NCI-H510A (cell line): ENCODE results near the gene ZMIZ1.

Experiments used
- DNase-seq: peaks from one replicate; lab custom pipeline; 2025; lab: John Stamatoyannopoulos, UW

The ZMIZ1 gene

GRCh38 chr10:79099898-79100448 is 31.2 kb downstream of the ZMIZ1 start:
- no peak for DNase-seq

DNA sequence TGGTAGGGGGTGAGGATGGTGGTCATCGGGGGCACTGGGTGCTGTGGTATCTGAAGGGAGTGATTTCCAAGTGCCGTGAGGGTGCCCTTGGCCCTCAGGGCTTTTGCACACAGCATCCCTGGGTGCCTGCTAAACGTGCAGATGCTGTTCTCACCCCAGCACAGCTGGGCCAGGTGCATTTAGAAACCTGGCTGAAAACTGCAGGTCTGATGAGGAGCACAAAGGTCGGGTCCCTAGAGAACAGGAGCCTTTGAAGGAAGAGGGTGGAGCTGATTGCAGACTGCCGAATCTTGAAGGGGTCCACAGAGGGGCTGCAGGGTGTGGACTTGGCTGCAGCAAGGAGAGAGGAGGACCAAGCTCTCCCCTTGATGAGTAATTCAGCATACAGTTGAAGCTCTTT is 32.0 kb downstream of the ZMIZ1 start:
- no peak for DNase-seq

DNA sequence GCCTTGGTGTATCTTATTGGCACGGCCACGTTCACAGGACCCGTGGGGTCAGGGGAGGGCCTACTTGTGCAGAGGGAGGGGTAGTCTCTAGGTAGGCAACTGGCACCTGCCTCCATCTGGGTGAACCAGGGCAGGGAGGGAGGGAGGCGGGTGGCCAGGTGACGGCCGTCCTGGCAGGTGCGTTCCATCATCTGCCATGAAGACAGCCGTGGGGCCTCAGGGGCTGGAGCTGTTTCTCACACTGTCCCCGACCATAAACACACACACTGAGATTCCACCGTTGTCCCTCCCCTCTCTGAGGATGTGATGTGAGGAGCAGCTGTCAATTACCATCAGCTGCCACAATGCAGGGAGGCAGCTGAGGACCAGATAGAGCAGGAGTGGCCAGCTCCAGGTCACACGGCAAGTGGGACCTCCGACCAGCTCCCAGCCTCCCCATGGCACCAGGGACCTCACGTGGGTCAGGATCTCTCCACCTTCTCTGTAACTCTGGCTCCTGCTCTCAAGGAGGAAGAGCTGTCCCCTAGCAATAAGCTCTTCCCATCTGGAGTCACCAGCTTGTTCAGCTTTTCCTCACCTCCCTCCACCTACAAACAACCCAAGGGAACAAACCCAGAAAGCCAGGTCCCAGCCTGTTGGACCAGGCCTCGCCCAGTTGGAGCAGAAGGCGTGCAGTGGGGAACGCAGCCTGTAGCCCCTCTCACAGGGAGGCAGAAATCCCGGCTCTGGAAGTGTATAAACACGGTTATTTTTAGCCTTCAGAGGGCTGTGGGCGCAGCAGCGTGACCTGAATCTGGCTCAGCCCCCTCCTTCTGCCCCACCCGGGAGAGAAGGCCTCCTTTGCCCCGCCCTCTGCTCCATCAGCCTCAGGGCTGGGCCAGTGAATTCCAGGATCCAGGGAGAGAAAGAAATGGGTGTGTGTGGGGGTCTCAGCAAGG is 33.1 kb downstream of the ZMIZ1 start:
- peak; percentile 76 for DNase-seq

GRCh38 chr10:79102498-79102874 is 33.7 kb downstream of the ZMIZ1 start:
- DNase-seq: no peak

DNA sequence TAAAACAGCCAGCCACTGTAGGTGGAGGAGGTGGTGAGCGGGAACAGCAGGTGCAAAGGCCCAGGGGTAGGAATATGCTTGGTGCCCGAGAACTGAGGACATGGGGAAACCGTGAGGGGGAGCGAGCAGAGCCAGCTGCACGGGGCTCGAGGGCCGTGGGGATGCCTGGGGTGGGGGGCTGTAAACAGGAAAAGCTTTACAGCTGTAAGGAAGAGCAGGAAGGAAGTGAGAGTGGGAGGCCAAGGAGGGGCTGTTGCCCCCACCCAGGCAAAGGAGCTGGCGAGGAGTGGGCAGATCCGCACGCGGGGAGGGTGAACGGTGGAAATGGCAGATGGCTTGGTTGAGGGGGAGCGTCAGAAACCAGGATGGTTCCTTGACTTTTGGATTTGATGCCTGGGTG is 34.4 kb downstream of the ZMIZ1 start:
- DNase-seq: no peak

- DNase-seq: no peak
Measured at GRCh38 chr10:79103585-79103984, 34.8 kb downstream of the ZMIZ1 start.

GRCh38 chr10:79105150-79105739 is 36.5 kb downstream of the ZMIZ1 start:
- no peak for DNase-seq

- DNase-seq: no peak
Measured at GRCh38 chr10:79105818-79106217, 37.1 kb downstream of the ZMIZ1 start.

GRCh38 chr10:79106256-79107050 is 37.7 kb downstream of the ZMIZ1 start:
- no peak for DNase-seq

DNA sequence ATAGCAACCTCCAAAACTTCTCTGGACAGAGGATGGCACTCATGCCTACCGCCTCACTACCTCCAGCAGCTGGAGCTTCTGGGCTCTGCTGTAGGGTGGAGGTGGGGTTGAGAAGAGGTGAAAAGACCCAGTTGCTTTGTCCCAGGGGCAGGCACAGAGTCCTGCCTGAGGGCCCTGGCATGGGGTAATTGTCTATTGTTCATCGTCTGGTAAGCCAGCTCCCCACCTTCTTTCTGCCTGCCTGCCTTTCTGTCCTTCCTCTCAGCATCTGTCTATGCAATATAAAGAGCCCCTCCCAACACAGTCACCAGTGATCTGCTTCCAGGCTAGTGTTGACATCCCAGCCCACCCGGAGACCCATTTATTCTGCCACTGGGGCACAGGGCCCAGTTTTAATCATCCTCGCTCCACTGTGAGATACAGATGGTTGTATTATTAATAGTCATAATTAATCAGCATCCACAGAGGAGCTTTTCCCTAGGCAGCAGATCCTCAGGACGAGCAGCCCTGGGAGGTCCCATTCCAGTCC is 39.0 kb downstream of the ZMIZ1 start:
- DNase-seq: no peak

DNA sequence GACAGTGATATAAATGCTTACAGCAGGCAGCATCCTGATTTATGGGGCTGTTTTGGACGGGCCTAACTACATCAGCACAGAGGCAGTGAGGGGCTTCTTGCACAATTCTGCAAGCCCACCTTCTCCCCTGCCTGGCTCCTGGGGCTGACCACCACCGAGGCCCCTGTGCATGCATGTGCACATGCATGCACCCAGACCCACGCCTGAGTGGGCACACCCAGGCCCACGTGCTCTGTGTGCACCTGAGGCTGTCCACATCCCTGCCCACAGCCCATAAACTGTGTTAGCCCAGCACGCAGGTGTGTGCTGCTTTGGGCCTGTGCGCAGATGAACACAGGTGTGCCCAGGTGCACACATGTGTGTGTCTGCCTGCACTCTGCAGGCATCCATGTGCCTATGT is 40.0 kb downstream of the ZMIZ1 start:
- no peak for DNase-seq

DNA sequence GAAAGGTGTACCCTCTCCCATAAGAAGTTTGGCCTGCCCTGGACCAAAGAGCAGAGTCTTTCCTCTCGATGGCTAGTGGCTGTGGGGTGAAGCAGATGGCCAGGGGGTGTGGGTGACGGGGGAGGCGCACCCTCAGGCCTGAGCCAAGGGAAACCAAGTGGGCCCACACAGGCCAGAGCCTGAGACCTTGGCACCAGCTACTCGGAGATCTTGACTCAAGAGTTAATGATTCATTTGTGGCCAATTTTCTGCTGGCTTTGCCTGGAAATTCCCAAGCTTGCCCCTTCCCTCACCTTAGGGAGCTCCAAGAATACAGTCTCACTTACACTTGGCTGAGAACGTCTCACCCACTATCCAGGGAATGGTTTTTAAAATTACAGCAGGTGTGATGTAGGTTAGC is 42.7 kb downstream of the ZMIZ1 start:
- no peak for DNase-seq

DNA sequence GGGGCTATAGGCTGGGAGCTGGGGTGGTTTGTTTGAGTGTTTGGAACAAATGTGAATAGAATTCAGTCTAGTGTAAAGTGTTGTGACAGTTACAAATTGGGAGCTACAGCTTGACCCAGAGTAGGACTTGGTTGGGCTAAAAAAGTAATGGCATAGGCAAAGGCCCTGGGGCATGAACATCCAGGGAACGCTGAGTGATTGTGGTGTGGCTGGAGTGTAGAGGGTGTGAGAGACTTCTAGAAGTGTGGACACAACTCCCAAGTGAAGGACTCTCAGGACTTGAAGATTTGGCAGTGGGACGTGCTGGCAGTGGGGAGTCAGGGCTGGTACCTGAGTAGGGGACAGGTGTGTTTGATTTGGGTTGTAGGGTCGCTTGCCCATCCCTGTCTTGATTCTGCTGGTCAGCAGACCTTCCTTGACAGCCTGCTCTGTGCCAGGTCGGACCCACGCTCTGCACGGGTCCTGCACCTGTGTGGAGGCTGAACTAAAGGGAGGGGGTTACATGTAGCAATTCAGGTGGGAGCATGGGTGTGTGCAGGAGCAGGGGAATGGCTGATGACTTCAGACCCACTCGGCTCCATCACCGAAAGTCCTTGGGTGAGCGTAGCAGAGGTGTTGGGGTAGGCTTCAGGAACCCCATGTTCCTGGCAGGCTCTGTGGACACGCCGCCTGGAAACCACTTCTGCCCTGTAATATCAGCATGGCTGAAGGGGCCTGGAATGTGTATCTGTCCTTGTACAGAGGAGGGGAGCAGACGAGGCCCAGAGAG is 43.3 kb downstream of the ZMIZ1 start:
- no peak for DNase-seq

DNA sequence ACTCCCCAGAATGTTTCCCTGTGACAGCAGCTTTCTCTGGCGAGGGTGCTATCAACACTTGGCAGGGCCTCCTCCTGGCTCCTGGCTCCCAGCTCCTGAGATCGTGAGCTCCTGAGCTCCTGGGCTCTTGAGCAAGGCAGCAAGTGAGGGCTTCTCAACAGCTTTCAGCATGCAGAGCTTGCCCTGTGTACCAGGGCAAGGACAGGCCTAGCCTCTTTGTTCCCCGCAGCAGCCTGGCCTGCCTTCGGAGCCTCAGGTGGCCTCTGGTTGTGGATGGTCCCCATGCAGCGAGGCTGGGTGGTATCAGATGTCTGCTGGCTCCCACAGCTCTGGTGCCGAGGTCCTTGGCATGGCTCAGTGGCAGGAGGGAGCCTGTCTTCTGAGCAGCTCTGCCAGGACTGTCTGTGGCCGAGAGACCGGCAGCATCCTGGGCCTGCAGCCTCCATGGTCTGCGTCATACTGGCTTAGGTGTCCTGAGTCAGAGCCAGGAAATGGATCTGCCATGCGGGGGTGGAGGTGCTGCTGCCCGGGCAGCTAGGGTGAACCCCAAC is 44.2 kb downstream of the ZMIZ1 start:
- no peak for DNase-seq

GRCh38 chr10:79113827-79114226 is 45.1 kb downstream of the ZMIZ1 start:
- no peak for DNase-seq

- DNase-seq: no peak
Measured at GRCh38 chr10:79115302-79115701, 46.5 kb downstream of the ZMIZ1 start.

GRCh38 chr10:79116368-79116767 is 47.6 kb downstream of the ZMIZ1 start:
- DNase-seq: no peak

DNA sequence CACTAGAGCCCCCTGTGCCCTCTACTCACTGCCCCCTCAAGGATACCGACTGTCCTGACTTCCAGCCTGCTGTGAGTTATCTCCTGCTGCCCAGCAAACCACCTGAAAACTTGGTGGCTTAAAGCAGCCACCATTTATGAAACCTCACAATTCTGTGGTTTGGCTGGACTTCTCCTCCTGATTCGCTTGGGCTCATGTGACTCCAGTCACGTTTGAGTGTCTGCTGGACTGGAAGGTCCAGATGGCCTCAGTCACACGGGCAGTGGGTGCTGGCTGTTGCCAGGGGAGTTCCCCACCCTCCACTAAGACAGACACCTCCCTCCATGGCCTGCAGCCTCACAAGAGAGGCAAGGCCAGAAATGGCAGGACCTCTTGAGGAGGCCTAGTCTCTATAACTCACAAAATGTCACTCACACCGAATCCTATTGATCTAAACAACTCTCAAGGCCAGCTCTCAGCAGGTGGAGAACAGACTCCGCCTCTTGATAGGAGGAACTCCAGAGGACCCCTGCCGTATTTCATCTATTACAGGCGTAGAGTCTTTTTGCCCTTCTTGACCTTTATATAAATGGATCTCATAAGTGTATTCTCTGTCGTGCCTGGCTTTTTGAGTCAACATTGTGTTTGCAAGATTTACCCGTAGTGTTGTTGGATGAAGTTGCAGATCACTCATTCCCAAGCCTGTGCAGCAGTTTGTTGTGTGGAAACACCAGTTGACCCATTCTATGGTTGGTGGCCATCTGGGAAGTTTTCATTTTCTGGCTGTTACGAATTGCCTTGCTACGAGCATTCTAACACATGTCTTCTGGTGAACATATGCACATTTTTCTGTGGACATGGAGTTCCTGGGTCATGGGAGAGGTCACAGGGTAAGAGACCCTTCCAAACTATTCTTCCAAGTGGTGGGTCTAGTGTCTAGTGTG is 48.3 kb downstream of the ZMIZ1 start:
- peak; percentile 85 for DNase-seq

- no peak for DNase-seq
Measured at GRCh38 chr10:79118286-79119202, 49.8 kb downstream of the ZMIZ1 start.
